LNCaP clone FGC (cell line): ENCODE results near the gene KRT16.
"Not testable (repeated sequence)": the region's sequence is repeated elsewhere in the genome, so short reads cannot be mapped to it uniquely, and the experiment has no call there.

Experiments used
- DNase-seq: peaks from one replicate; pipeline ENCODE4 v3.0.0-alpha.2; 2011; ENCODE audit warnings: low read depth
- H3K4me3 ChIP-seq: 2 replicates; pipeline ENCODE4 v1.5.1; 2011; ENCODE audit warnings: mild to moderate bottlenecking, low read depth, low read length, control low read depth
- TF ChIP-seq, protein P1 (sequence below): IDR thresholded peaks from 2 replicates; pipeline ENCODE4 v1.5.1; 2012; ENCODE audit warnings: mild to moderate bottlenecking; ENCODE audit not compliant: control insufficient read depth, insufficient read depth; ENCODE audit errors: extremely low read depth

Gene KRT16

DNA sequence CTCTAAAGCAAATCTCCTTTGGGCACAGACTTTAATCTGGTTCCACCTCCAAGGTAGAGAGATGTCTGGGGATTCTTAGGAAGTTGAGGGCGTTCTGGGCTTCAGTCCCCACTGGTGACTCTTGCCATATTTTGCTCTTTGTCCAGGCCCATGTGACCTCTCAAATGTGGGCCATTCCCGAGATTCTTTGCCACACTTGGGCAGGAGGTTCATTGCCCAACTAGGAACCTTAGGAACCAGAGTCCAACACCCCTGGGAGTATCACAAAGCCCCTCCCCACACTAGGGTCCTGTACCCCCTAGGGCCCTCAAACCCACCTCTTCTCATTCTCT, 32.4 kb downstream of the KRT16 start:
- H3K4me3 ChIP-seq = no peak overlapping the region
- DNase-seq = no peak
- TF ChIP-seq, protein P1, sequence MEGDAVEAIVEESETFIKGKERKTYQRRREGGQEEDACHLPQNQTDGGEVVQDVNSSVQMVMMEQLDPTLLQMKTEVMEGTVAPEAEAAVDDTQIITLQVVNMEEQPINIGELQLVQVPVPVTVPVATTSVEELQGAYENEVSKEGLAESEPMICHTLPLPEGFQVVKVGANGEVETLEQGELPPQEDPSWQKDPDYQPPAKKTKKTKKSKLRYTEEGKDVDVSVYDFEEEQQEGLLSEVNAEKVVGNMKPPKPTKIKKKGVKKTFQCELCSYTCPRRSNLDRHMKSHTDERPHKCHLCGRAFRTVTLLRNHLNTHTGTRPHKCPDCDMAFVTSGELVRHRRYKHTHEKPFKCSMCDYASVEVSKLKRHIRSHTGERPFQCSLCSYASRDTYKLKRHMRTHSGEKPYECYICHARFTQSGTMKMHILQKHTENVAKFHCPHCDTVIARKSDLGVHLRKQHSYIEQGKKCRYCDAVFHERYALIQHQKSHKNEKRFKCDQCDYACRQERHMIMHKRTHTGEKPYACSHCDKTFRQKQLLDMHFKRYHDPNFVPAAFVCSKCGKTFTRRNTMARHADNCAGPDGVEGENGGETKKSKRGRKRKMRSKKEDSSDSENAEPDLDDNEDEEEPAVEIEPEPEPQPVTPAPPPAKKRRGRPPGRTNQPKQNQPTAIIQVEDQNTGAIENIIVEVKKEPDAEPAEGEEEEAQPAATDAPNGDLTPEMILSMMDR = no peak

DNA sequence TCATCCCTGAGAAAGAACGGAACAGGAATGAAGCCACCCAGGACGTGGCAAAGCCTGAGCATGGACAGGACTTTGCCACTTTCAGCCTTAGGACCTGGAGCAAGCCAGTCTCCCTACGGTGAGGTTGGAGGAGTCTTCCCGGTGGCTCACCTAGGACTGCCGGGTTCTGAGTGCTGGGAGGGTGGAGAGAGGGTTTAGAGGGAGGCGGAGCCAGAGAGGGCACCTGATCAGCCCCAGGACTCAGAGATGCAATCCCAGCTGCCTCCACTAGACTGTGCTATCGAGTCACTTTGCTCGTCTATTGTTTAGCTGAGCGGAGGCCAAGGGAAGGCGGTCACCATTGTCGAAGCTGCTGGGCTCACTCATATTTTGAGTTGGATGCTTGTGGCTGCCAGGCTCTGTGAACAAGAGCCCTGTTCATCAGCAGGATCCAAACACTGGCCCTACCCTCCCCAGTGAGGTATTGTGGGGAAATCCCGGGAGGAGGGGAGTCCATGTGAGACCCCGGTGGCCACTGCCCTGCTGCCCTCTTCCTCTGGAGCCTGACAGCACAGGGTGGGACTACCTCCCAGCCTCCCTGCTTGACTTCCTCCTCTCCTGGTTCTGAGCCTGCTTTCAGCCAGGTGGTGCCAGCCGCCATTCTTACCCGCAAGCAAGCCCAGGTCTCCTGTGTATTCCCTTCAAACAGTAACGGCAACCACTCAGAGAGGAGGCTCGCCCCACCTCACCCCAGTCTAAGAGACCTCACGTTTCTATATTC, 32.9 kb downstream of the KRT16 start:
- TF ChIP-seq, protein P1 = peak; percentile 89
- no peak overlapping the region for H3K4me3 ChIP-seq
- DNase-seq = peak; percentile 73

DNA sequence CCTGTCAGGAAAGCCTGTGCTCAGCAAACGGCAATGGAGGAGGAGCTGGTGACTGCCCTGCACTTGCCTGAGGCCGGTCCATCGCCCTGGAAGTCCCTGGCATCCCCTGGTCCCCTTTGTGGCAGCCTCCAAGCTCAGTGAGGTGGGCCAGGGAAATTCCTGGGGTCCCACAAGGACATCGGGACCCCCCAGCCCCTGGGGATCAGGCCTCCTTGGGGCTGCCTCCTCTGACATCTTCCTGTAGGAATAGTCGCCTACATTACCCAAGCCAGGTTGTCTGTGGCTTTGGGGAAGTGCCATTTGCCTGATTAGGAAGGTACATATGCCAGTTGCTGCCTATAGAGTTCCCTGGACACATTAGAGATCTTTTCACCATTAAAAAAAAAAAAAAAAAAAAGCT, 33.6 kb downstream of the KRT16 start:
- no peak for DNase-seq
- TF ChIP-seq, protein P1 = no peak
- no peak overlapping the region for H3K4me3 ChIP-seq

DNA sequence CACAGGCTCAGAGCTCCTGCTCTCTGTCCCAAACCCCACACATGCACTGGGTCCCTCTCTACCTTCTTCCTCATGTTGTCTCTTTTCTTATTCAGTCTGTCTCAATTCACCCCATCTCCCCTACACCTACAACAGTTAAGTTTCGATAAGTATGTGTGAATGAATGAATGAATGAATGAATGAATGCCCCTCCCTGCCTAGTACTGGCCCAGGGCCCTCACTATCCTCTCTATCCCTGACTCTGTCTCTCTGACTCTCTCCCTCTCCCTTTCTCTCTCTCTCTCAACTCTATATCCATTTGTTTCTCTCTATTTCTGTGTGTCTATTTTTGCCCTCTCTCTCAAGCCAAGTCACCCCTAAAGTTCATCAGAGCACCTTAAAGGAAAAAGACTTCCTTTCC, 34.0 kb downstream of the KRT16 start:
- TF ChIP-seq, protein P1 = no peak
- no peak overlapping the region for H3K4me3 ChIP-seq

DNA sequence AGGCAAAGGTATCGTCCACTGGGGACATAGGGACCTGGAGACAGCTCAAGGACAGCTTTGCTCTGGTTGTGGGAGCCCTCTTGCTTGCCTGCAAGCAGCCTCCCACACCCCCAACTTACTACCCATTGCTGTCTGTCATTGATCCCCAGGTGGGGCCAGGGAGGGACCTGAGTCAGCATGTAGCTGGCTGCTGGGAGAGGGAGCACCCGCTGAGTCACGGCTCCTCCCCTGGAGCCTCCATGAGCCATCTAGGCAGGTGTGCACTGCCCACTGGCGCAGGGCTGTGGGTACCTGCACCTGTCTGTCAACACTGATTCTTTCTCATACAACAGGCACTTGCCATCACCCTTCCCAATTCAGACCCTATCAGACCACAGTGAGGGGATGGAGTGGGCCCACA, 35.8 kb downstream of the KRT16 start:
- not testable (repeated sequence) for DNase-seq, H3K4me3 ChIP-seq

More for the DNA sequence above, 34.0 kb downstream of the KRT16 start:
- no peak for DNase-seq

DNA sequence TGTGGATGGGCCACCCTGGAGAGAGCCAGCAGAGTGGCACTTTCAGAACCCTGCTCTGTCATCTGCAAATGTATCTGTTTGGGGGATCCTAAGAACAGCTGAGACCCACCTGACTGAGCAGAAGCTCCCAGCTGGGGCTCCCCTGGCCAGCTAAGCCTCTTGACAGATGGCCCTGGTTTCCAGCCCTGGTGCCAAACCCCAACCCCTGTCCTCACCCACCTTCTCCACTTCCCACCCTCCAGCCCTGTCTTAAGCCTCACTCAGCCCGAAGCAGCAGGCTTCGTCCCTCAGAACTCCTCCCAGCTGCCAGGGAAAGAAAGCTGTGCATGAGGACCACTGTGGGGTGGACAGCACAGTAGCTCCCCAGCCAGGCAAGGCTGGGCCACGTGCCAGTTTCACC, 37.2 kb downstream of the KRT16 start:
- H3K4me3 ChIP-seq = no peak overlapping the region
- no peak for DNase-seq
- TF ChIP-seq, protein P1 = no peak

DNA sequence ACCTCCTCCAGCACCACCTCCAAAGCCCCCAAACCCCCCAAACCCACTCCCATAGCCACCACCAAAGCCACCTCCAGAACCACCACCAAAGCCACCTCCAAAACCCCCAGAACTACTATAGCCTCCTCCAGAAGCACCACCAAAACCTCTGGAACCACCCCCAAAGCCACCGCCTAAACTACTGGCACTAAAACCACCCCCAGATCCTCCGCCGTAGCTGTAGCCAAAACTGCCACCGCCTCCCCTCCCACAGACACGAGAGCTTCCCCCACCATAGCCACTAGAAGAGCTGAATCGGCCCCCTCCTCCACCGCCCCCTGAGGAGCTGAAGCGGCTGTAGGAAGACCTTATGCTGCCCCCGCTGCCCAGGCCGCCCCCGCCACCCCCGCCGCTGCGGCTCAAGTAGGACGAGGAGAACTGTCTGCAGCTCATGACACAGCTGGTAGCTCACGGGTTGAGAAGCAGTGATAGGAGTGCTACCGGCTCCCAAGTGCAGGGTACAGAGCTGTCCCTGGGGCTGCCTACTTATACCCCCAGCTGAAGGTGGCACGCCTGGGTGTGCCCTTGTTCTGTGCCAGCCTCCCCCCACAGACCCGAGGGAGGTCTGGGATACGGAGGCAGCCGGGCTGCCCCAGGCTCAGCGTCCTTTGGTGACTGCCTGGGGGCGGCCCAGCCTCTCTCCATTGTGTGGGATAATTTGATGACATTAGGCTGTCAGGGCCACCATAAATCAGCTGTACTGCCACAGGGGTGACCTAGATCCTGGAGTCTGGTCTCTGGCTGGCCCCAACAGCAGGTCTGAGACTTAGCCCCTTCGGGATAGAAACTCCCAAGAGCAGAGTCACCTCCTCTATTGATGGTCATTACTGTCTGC, 40.8 kb downstream of the KRT16 start, which contains the start of gene KRT9:
KRT9 (minus strand) TSS at position 499 of the 874 bp plus-strand sequence; CDS start at position 432, 67 bp downstream.
- TF ChIP-seq, protein P1 = no peak
- DNase-seq = no peak
- no peak within 1 kb of the TSS for H3K4me3 ChIP-seq
